Caco-2 (cell line): ENCODE measurements around the gene KRT26. TPM values are rescaled to one million over a fixed set of nuclear protein-coding genes. Genes with fewer than 3 reads are reported as not detected.

Source experiments
- BruUV-seq: library from RNA; stranded (reverse); fragments of 400-500 nt; replicated peaks from 2 replicates; lab custom pipeline; 2021; lab: Mats Ljungman, UMichigan
- CTCF ChIA-PET: fragments of 300-600 bp; sonication (Branson Sonifier 250); formaldehyde crosslinking; loops from one replicate; lab custom pipeline; 2022; ENCODE audit warnings: antibody characterized with exemption; lab: Charles Lee
- POLR2A ChIA-PET: fragments of 300-600 bp; sonication (Branson Sonifier 250); formaldehyde crosslinking; loops from one replicate; lab custom pipeline; 2022; ENCODE audit warnings: antibody characterized with exemption; lab: Charles Lee
- DNase-seq, 2 experiments: peaks; one replicate each; pipeline versions ENCODE4 v3.0.0 to v3.0.0-alpha.2; 2020 to 2022
- H3K27me3 ChIP-seq: replicated peaks from 2 replicates; pipeline ENCODE4 v1.6.0; 2011; ENCODE audit warnings: low read length; ENCODE audit not compliant: control insufficient read depth, insufficient read depth
- H3K36me3 ChIP-seq: 2 replicates; pipeline ENCODE4 v1.5.1; 2011; ENCODE audit warnings: low read length; ENCODE audit not compliant: control insufficient read depth, insufficient read depth
- H3K4me1 ChIP-seq: fragments of 250-450 bp; sonication (Bioruptor Pico); 2 replicates; pipeline ENCODE4 v1.5.1; 2020; ENCODE audit warnings: mild to moderate bottlenecking
- H3K4me3 ChIP-seq: 2 replicates; pipeline ENCODE4 v1.5.1; 2011; ENCODE audit warnings: low read depth, mild to moderate bottlenecking, control low read depth, low read length
- H3K9me3 ChIP-seq: fragments of 250-450 bp; sonication (Bioruptor Pico); 2 replicates; pipeline ENCODE4 v1.5.1; 2020; ENCODE audit warnings: mild to moderate bottlenecking, moderate library complexity
- H3K27ac Mint-ChIP-seq: one replicate; pipeline ENCODE4 v1.8.0; 2022; ENCODE audit warnings: mixed read lengths; ENCODE audit not compliant: unreplicated experiment
- H3K27me3 Mint-ChIP-seq: one replicate; pipeline ENCODE4 v1.8.0; 2022; ENCODE audit warnings: mixed read lengths; ENCODE audit not compliant: insufficient read depth, unreplicated experiment
- H3K36me3 Mint-ChIP-seq: one replicate; pipeline ENCODE4 v1.8.0; 2022; ENCODE audit warnings: mild to moderate bottlenecking, mixed read lengths; ENCODE audit not compliant: insufficient read depth, unreplicated experiment
- H3K4me1 Mint-ChIP-seq: one replicate; pipeline ENCODE4 v1.8.0; 2022; ENCODE audit warnings: low read depth, mixed read lengths; ENCODE audit not compliant: unreplicated experiment
- H3K4me3 Mint-ChIP-seq: one replicate; pipeline ENCODE4 v1.8.0; 2022; ENCODE audit warnings: mild to moderate bottlenecking, moderate library complexity, mixed read lengths; ENCODE audit not compliant: unreplicated experiment
- H3K9me3 Mint-ChIP-seq: one replicate; pipeline ENCODE4 v1.8.0; 2022; ENCODE audit warnings: mixed read lengths; ENCODE audit not compliant: unreplicated experiment
- CTCF ChIP-seq, 2 experiments: fragments of 200-600 bp in 1 of 2; IDR thresholded peaks; 1 replicate in 1 of 2; 2 replicates in 1 of 2; pipeline versions ENCODE4 v1.5.1 to v1.8.0; 2011 to 2022; ENCODE audit warnings: antibody characterized with exemption in 1 of 2, control low read depth in 1 of 2, inconsistent platforms in 1 of 2, low read depth in 1 of 2, low read length in 1 of 2, mild to moderate bottlenecking in 1 of 2, moderate library complexity in 1 of 2; ENCODE audit not compliant: insufficient read depth in 1 of 2, severe bottlenecking in 1 of 2, unreplicated experiment in 1 of 2
- intact Hi-C: fragments of 100-400 bp; cut with micrococcal nuclease; formaldehyde crosslinking; loops from one replicate; pipeline ENCODE4 v1.10.0; 2022; ENCODE audit not compliant: unreplicated experiment
- total RNA-seq: library from RNA; stranded (reverse); gene quantifications from 2 replicates; pipeline ENCODE4 v1.2.3, GENCODE V29; 2022

The KRT26 gene
- total RNA-seq, 1 experiment from 2014 or later = not detected

GRCh38 chr17:40734018-40734417, 38.0 kb downstream of the KRT26 start:
- H3K9me3 ChIP-seq = no peaks in the 10 kb centered on the region
- Mint-ChIP-seq H3K4me3 (no peak overlapping the region), H3K4me1 (no peaks in the 10 kb centered on the region), H3K27ac (no peak overlapping the region), H3K9me3 (no peaks in the 10 kb centered on the region), H3K27me3 (peaks cover 25% of the 10 kb centered on the region), H3K36me3 (no peaks in the 10 kb centered on the region)
- CTCF ChIA-PET = no interaction called here
- no peaks in the 10 kb centered on the region; the same call in 1 of the 2 replicates for H3K27me3 ChIP-seq
- no peak for TF ChIP-seq CTCF (IDR thresholded peaks at IDR 0.05; ENCODE audit: insufficient read depth in 1 of 2, low read depth in 1 of 2, low read length in 1 of 2, severe bottlenecking in 1 of 2, unreplicated experiment in 1 of 2)
- no TSS peak for BruUV-seq
- no peak overlapping the region for H3K4me3 ChIP-seq
- intact Hi-C loops = no loop called here
- POLR2A ChIA-PET = no interaction called here
- H3K4me1 ChIP-seq = no peaks in the 10 kb centered on the region
- no peaks in the 10 kb centered on the region for H3K36me3 ChIP-seq
- no peak for DNase-seq

GRCh38 chr17:40730970-40731369, 41.0 kb downstream of the KRT26 start:
- no peak for DNase-seq
- Mint-ChIP-seq H3K4me1 (no peaks in the 10 kb centered on the region), H3K27ac (no peak overlapping the region), H3K27me3 (peaks cover 19% of the 10 kb centered on the region), H3K36me3 (no peaks in the 10 kb centered on the region), H3K9me3 (no peaks in the 10 kb centered on the region), H3K4me3 (no peak overlapping the region)
- intact Hi-C loops = no loop called here
- no peak overlapping the region for H3K4me3 ChIP-seq
- no peaks in the 10 kb centered on the region for H3K4me1 ChIP-seq
- no TSS peak for BruUV-seq
- no peaks in the 10 kb centered on the region for H3K36me3 ChIP-seq
- TF ChIP-seq CTCF (IDR thresholded peaks at IDR 0.05; ENCODE audit: insufficient read depth in 1 of 2, low read depth in 1 of 2, low read length in 1 of 2, severe bottlenecking in 1 of 2, unreplicated experiment in 1 of 2) = no peak
- H3K9me3 ChIP-seq = no peaks in the 10 kb centered on the region
- H3K27me3 ChIP-seq = no peaks in the 10 kb centered on the region; the same call in 1 of the 2 replicates
- CTCF ChIA-PET = no interaction called here
- POLR2A ChIA-PET = no interaction called here

- CTCF ChIA-PET = interaction anchor here (0.7 to 1.1 kb wide), 5 partner anchors 13 to 112 kb away, joined by 3 to 15 read pairs (median 4); partner anchors contain the start of gene SMARCE1
- no peak for DNase-seq
- no TSS peak for BruUV-seq
- H3K27me3 ChIP-seq = no peaks in the 10 kb centered on the region; the same call in 1 of the 2 replicates
- TF ChIP-seq CTCF (IDR thresholded peaks at IDR 0.05; ENCODE audit: insufficient read depth in 1 of 2, low read depth in 1 of 2, low read length in 1 of 2, severe bottlenecking in 1 of 2, unreplicated experiment in 1 of 2) = no peak
- H3K4me3 ChIP-seq = no peak overlapping the region
- Mint-ChIP-seq H3K4me1 (no peaks in the 10 kb centered on the region), H3K4me3 (no peak overlapping the region), H3K36me3 (no peaks in the 10 kb centered on the region), H3K27ac (no peak overlapping the region), H3K27me3 (peaks cover 14% of the 10 kb centered on the region), H3K9me3 (no peaks in the 10 kb centered on the region)
- H3K9me3 ChIP-seq = no peaks in the 10 kb centered on the region
- POLR2A ChIA-PET = no interaction called here
- intact Hi-C loops = loop anchor here (1.0 kb wide), 3 partner anchors 79 to 112 kb away; no protein-coding TSS in a partner anchor
- no peaks in the 10 kb centered on the region for H3K36me3 ChIP-seq
- no peaks in the 10 kb centered on the region for H3K4me1 ChIP-seq
Observed at GRCh38 chr17:40727447-40728231, 44.4 kb downstream of the KRT26 start.
